ENCODE data around the gene TRMT11.

GRCh38 chr6:125951323-125951722 lies 35.0 kb upstream of the TRMT11 start:
- TF ChIP-seq CTCF (IDR thresholded peaks at IDR 0.05; ENCODE audit: low read length) (no peak), EZH2 (IDR thresholded peaks at IDR 0.05; ENCODE audit: borderline replicate concordance, low read length) (no peak)
